GM21447 (cell line): Measurements from ENCODE around the gene COPG1.

Experiments used
- ATAC-seq: cut with Tn5 transposase; IDR thresholded peaks from one replicate; pipeline ENCODE4 v1.9.1; 2021; ENCODE audit not compliant: unreplicated experiment

The COPG1 gene

DNA sequence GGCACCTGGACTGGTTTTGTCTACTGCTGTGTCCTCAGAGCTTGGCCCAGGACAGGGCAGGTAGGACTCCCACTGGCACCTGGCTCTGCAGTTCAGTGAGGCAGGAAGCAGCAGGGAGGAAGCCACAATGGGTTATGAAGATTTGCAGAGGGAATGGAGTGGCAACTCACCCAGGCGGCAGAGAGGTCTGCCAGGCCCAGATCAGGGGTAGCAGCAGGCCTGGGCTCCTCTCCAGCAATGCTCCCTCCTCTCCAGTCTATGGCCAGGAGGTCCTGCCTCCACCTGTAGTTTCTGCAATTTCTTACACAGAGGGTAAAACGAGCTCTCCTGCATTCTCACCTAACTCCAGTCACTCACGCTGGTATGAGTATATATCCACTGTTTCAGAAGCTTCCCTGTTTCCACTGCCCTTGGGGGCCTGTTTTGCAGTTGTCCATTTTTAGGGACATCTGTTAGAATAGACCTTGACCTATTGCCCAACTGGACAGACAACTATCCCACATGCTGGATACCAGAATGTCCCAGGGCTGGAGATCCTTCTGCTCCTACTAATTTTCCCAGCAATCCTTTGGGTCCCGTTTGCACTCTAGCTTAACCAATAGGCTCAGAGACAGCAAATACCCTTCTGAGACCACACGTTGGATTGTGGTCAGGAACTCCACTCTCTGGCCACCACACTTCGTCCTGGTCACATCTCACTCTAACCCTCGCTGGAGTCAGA is 64.4 kb downstream of the COPG1 start:
- ATAC-seq: no peak

DNA sequence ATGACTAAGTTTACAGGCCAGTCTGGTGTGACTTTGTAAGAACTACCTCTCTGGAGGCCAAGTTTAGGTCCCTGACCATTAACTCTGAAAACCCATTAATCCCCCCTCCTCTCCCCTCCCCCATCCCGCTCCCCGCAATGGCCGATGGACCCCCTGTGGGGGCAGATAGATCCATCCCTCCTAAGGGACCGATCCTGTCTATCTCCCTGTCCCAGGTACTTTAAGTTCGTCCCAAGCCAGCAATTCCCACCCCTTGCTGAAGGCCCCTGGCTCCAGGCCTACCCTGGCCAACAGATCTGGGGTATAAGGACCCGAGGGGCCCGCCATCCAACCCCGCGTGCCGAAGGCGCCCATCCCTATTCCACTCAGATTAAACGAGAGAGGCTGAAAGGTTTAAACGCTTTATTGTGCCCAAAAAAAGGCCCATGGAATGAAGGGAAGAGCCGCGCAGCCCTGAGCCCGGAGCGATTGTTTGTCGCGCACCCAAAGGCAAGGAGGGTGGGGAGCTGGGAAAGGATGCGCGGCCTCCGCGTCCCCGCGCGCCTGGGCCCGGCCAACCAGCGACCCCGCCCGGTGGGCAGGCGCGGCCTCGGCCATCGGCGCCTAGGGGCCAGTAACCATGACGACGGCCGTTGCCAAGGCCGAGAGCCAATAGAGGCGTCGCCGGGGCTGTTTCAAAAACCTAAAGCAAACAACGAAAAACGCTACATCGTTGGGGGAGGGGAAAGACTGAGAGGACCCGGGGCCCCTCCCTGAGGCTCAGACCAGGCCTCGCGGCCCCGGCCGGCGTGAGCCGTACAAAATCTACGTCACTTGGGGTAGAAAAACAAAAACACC is 65.2 kb downstream of the COPG1 start:
- peak; percentile 30 for ATAC-seq

DNA sequence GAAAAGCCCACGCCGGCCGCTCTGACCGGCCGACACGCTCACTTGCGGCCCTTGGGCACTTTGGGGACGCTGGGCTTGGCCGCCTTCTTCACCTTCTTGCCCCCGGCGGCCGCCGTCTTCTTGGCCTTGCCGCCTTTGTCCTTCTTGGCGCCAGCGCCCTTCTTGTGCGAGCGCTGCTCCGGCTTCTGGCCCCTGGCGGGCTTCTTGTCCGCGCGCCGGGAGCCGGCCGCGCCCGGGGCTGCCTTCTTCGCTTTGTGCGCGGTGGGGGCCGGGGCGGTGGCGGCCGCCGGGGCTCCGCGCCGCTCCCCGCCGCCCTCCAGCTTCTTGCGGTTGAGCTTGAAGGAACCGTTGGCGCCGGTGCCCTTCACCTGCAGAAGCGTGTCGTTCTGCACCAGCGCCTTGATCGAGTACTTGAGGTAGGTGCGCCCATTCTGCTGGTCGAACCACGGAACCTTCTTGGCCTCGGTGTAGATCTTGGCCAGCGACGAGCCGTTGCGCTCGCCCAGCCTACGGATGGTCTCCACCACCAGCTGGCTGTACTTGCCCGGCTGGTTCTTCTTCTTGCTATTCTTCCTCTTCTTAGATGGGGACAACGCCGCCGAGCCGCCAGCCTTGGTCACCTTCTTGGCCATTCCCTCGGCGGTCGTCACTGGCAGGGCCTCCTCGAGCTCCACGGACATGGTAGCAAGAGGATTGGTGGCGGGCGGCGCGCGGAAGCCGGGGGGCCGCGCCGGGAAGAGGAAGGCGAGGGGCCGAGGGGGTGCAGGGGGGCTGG is 66.0 kb downstream of the COPG1 start:
- no peak for ATAC-seq

DNA sequence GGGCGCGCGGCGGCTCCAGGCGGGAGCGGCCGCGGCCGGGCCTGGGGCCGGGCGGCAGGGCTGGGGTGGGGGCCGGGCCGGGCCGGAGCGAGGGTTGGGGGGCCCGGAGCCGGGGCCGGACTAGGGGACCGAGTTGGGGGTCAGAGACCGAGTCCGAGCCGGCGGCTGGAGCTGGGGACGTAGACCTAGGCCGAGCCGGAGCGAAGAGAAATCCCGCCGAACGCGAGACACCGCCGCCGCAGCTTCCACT is 66.5 kb downstream of the COPG1 start:
- no peak for ATAC-seq

DNA sequence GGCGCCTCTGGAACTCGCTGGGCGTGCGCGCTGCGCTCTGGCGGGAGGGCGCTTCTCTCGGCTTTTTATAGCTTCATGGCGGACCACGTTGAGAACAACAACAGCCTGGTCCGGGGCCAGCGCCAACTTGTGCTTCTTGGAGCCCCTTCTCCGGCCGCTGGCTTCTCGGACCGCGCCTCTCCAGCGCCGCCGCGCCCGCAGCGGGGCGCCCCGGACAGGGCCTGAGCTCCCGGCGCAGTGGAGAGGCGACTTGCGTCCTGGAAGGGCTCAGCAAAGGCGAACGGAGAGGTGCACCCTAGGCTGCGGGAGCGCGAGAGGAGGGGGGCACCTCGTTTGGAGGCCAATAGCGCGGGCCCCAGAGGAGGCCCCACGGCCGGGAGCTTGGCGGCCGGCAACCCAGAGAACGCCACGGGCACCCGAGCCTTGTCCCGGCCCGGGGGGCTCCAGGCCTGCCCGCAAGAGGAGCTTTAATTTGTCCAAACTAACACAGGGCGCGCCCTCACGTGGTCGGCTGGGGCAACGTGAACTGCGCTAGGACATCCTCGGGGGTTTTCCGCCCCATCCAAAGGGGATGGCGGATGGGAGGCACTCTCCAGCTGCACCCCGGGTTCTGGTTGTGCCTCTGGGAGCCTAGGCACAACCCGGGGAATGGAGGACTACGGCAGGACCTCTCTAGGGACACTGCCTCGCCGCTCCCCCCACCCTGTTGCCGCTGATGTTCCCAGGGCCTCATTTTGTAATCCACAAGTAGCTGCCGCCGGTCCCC is 67.0 kb downstream of the COPG1 start:
- ATAC-seq: peak; percentile 48

DNA sequence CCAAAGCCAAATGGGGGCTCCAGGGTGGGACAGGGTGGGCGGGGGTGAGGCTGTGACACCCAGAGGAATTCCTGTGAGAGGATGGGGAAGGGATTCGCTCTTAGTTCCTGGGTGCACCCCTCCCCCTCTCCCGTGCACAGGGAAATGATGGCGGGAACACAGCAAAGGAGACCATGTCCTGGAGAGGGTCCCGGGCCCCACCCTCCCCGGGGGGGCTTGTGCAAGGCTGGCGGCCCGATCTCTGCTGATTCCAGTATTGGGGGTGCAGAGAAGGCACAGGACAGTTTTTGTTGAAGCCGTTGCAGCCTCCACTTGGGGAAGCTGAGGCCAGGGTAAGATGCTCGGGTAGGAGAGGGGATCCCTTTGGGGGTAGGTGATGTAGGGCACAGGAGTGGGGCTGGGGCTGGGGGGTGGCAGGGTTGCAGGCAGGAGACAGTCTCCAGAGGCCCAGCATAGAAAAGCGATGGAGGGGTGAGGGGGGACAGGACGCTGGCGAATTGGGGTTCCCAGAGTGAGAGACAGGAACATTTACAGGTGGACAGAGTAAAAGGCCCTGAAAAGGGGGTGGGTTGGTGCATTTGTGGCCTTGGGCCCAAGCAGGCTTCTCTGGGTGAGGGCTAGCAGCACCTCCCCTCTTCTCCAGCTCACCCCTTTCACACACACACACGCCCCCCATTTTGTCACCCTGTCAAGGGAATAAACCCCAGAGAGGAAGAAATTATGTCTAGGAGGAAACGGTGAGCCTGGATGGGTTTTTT is 67.8 kb downstream of the COPG1 start:
- ATAC-seq: no peak

DNA sequence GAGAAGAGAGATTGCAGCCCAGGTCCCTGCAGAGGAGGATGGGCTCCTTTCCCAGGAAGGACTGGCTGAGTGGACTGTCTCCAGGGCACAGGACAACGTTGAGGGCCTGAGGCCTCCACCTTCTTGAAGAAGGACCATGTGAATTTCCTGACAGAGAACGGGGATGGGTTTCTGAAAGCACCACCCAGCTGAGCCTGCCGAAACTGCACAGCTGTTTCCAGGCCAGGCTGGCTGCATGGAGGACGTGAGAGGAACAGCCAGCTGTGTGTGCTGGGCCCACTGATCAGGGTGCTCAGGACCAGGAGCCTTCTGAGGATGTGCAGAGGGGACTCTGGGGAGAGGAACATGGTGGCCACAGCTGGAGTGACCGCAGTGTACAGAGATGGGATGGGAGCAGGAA is 68.4 kb downstream of the COPG1 start:
- ATAC-seq: no peak

DNA sequence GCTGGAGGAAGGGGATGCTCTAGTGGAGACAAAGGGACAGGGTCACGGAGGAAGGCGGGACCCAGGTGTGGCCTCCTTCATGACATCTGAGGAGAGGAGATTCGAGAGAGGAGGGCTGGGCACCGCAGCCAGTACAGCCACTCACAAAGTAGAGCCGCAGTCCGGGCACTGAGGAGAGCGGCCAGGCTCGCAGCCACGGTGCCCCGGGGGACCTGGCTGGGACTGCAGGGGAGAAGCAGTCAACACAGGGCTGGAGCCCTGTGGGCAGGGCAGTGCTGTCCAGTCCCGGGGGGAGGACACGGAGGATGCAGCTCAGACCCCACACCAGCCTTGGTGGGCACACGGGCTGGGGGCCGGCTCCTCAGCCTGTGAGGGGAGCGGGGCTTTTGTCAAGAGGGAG is 69.5 kb downstream of the COPG1 start:
- ATAC-seq: no peak

DNA sequence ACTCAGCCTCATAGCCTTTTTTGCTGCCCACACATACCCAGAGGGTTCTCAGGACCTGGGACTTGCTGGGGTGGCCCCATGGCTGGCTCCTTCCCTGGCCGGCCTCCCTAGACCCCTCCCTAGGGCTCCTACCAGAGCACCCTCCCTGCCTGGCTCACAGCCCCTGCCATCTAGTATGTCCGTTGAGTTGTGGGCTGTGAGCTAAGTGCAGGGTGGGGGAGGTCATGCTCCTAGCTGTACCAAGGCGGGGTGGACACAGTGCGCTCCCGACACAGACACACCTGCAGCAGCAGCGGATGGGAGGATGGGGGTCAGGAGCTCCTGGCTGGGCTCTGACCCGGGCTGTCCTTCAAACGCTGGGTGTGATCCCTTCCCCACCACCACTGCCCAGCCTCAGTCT is 70.9 kb downstream of the COPG1 start:
- no peak for ATAC-seq

DNA sequence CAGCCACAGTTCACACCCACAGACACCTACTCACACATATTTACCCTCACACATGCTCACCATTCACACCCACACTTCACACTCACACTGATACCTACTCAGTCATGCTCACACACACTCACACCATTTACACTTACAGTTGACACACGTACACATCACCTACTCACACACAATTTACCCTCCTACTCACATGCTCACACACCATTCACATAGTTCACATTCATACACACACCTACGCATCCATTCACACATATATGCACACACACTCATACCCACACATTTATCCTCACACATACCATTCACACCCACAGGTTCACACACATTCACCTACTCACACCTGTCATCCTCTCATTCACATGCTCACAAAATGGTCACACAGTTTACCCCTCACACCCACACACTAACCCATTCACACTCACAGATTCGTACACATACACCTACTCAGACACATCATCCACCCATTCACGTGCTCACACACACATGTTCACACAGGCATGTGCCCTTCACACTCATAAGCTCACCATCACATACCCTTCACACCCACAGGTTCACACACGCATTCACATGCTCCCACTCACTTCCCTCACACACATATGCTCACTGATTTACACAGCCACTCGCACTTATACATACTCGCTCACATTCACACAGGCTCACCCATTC is 71.5 kb downstream of the COPG1 start:
- no peak for ATAC-seq

DNA sequence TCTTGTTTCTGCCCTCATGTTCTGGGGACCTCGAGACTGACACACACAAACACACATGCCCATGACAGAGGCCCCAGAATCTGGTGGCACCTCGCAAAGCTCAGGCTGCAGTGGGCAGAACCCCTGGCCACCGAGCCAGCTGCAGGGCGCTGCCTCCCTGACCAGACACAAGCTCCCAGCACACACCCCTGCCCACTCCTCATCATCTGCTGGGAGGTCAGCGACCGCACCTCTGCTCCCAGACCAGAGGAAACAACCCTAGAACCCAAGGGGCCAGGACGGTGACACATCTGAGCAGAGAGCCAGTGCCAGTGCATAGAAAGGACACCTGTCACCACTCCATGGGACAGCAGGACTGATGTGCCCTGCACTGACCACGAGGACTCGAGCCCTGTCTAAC is 72.5 kb downstream of the COPG1 start:
- ATAC-seq: no peak

DNA sequence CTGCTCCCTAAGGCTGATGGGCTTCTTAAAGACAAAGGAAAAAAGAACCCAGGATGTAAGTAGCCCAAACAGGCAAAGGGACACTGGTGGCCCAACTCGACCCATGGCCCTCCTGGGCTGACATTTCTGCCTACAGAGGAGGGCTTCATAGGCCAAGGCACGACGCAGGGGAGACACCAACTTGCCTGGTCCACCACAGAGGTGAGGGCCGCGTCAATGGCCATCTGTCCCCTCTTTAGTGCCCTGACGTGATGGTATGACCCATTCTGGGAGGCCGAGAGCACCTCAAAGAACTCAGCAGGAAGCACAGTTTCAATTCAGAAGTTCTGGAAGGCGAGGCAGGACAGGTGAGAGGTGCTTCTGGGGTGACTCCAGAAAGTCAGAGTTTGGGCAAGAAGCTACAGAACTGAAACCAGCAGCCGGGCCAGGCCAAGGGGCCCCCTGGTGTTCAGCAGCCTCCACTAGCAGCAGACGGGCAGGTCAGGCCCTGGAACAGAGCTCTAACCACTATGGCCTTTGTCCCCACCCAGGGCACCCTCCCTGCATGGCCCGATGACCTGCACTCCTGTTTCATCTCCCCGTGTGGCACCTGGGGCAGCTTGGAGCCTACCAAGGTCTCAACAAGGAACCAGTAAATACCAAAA is 74.4 kb downstream of the COPG1 start:
- ATAC-seq: no peak

DNA sequence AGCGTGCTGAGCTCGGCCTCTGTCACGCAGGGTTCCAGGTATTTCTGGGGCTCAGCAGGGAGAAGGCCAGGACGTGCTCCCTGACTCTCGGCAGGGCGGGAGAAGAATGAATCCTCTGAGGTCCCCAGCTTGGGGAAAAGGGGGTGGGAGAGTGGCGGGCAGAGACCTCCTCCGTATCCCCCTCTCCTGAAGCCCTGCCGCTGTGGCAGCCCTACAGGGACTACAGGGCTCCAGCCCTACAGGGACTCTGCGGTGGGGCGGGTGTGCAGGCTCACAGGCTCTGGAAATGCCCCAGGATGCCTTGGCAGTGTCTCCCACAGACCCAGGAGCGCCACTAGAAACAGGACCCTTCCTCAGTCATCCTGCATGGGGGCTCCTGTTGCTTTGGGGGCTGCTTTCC is 75.4 kb downstream of the COPG1 start:
- no peak for ATAC-seq

DNA sequence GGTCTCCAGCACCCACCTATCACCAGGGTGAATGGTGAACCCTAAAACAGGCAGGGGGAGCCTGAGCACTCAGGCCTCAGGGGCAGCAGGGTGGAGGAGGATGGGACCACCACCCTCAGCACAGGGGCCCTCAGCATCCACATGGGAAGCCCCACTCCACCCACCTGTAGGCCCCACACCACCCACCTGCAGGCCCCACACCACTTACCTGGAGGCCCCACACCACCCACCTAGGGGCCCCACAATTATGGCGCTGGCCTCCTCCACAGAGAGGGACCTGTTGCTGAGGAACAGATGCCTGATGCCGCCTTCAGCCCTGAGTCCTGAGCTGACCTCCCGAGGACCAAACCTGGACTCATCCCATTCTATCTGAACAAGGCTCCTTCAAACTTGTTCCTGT is 76.0 kb downstream of the COPG1 start:
- ATAC-seq: no peak

DNA sequence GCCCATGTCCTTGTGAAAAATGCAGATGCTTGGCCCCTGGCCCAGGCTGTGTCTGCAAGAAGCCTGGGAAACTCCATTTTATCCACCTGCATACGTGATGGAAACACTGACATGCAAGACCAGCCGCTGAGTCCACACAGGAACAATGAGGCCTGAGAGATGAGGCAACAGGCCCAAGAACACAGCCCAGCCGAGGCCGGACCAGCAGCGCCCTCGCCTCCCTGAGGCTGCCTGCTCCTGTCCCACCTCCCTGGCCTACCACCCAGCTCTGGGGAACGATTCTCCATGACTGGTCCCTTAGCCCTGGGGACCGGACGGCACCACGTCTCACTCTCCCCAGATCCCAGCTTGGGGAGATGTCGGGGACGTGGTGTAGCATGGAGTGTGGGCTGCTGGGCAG is 76.7 kb downstream of the COPG1 start:
- ATAC-seq: no peak

DNA sequence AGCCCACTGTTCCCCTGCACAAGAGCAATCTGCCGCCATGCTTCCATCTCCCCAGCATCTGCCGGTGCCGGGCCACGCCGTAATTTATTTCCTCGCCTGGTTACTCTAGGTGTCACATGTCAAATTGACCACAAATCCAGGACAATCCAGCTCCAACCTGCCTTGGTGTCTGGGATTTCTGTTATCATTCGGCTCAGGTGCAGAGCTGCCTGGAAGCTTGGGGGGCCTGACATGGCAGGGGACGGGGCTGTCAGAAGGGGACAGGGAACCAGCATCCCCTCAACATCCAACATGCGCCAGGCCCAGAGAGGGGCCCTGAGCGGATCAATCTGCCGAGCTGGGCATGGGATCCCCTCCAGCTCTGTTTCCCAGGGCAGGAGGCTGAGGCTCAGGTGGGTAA is 77.2 kb downstream of the COPG1 start:
- no peak for ATAC-seq
